PFSK-1 (cell line): ENCODE results near the gene U2SURP.

Experiments
- FOXP2 ChIP-seq: optimal IDR thresholded peaks from 2 replicates; pipeline ENCODE3; 2011; ENCODE audit warnings: borderline replicate concordance, control low read depth, inconsistent platforms; ENCODE audit not compliant: insufficient read depth; ENCODE audit errors: extremely low read length, extremely low read depth
- POLR2AphosphoS5 ChIP-seq: IDR thresholded peaks from 2 replicates; pipeline ENCODE4 v1.6.1; 2012; ENCODE audit warnings: low read depth, mild to moderate bottlenecking, control low read depth, low read length, moderate library complexity
- SIN3A ChIP-seq: IDR thresholded peaks from 2 replicates; pipeline ENCODE4 v1.6.1; 2012; ENCODE audit warnings: mild to moderate bottlenecking, low read length, moderate library complexity, borderline replicate concordance; ENCODE audit not compliant: insufficient read depth
- TAF1 ChIP-seq: IDR thresholded peaks from 2 replicates; pipeline ENCODE4 v1.6.1; 2012; ENCODE audit warnings: low read length, control low read depth, borderline replicate concordance; ENCODE audit not compliant: insufficient read depth
- TF ChIP-seq, protein P1 (sequence below), 2 experiments: IDR thresholded peaks; 2 replicates each; pipeline versions ENCODE4 v1.6.1 to v1.8.0; 2011 to 2012; ENCODE audit warnings: low read depth in 2 of 2, low read length in 2 of 2, control low read depth in 1 of 2, inconsistent platforms in 1 of 2, mild to moderate bottlenecking in 1 of 2, moderate library complexity in 1 of 2; ENCODE audit not compliant: insufficient read depth in 1 of 2

The U2SURP gene

DNA sequence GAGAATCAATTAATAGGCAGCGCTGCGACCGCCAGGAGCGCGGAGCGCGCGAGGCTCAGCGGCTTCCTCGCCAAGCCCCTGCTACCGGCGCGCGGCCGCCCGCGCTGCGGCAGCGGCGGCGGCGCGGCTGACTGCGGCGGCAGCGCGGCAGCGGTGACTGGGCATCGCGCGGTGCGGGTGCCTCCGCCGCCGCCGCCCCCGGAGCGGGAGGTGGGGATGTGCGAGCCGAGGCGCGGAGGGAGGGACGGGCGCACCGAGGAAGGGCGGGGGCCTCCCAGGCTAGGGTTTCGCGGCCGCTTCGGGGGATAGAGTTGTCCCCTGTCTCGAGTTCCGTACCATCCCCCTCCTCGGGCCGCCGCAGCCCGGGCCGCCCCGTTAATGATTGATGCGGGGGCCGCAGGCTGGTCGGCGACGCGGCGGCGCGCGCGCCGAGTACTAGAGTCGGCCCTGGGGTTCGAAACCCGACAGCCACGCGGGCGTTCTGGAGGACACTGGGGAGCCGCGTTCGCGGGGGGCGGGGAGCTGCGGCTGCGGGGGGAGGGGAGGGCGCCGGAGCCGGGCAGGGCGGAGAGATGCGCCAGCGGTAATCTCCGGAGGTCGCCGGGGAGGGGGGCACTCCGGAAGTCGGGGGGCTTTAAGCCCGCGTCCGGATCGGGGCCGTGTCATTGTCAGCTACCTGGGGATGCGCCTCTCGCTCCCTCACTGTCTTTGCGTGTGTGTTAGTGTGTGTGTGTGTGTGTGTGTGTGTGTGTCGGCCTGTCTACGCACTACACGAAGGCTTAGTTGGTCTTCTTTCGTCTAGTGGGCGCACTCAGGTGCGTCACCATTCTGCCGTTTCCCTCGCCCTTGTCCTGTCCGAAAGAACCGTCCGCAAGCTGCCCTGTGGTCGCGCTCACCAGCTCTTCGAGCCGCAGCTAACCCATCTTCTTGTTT, 37.6 kb upstream of the U2SURP start, which contains the start of gene PAQR9:
Gene PAQR9, minus strand, starts transcription at position 159 of the 933 bp plus-strand sequence. CDS start 338 bp downstream, outside the sequence.
- TF ChIP-seq TAF1 (no peak), SIN3A (no peak), FOXP2 (no peak), POLR2AphosphoS5 (no peak)
- TF ChIP-seq, protein P1, sequence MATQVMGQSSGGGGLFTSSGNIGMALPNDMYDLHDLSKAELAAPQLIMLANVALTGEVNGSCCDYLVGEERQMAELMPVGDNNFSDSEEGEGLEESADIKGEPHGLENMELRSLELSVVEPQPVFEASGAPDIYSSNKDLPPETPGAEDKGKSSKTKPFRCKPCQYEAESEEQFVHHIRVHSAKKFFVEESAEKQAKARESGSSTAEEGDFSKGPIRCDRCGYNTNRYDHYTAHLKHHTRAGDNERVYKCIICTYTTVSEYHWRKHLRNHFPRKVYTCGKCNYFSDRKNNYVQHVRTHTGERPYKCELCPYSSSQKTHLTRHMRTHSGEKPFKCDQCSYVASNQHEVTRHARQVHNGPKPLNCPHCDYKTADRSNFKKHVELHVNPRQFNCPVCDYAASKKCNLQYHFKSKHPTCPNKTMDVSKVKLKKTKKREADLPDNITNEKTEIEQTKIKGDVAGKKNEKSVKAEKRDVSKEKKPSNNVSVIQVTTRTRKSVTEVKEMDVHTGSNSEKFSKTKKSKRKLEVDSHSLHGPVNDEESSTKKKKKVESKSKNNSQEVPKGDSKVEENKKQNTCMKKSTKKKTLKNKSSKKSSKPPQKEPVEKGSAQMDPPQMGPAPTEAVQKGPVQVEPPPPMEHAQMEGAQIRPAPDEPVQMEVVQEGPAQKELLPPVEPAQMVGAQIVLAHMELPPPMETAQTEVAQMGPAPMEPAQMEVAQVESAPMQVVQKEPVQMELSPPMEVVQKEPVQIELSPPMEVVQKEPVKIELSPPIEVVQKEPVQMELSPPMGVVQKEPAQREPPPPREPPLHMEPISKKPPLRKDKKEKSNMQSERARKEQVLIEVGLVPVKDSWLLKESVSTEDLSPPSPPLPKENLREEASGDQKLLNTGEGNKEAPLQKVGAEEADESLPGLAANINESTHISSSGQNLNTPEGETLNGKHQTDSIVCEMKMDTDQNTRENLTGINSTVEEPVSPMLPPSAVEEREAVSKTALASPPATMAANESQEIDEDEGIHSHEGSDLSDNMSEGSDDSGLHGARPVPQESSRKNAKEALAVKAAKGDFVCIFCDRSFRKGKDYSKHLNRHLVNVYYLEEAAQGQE (IDR thresholded peaks at IDR 0.05; ENCODE audit: insufficient read depth in 1 of 2, low read depth in 2 of 2, low read length in 2 of 2), result no peak

DNA sequence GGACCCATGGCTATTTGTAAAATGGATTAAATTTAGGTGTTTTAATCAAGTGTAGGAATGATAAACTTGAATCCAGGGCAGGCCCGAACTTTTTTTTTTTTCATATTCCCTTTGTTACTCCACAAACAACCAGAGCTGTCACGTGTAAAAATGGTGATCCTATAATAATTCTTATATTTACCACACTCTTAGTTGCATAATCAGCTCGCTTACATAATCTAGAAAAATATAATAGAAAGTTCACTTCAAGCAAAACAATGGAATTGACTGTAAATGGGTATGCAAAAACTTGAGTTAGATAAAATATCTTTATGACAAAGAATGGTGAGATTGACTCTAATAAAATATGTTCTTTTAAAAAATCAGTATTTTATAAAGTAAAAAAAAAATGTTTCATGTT, 35.8 kb upstream of the U2SURP start:
- TF ChIP-seq POLR2AphosphoS5, result no peak
- no peak for TF ChIP-seq SIN3A
- no peak for TF ChIP-seq TAF1
- no peak for TF ChIP-seq FOXP2
- TF ChIP-seq, protein P1 (IDR thresholded peaks at IDR 0.05; ENCODE audit: insufficient read depth in 1 of 2, low read depth in 2 of 2, low read length in 2 of 2), result no peak

DNA sequence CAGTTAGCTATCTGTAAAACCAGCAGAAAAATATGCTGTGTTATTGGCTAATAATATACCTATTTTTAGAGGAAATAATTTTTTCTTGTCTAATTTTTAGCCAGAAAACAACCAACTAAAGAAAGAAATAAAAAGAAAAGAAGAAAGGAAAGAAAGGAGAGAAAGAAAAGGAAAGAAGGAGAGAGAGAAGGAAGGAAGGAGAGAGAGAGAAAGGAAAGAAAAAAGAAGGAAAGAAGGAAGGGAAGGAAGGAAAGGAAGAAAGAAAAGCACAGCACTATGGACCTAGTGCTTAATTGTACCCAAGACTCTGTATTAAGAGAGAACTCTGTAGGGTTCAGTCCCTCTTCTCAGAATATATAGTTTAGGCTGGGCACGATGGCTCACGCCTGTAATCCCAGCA, 34.6 kb upstream of the U2SURP start:
- TF ChIP-seq POLR2AphosphoS5, result no peak
- TF ChIP-seq TAF1, result no peak
- TF ChIP-seq FOXP2, result no peak
- TF ChIP-seq SIN3A, result no peak
- TF ChIP-seq, protein P1 (IDR thresholded peaks at IDR 0.05; ENCODE audit: insufficient read depth in 1 of 2, low read depth in 2 of 2, low read length in 2 of 2), result no peak

DNA sequence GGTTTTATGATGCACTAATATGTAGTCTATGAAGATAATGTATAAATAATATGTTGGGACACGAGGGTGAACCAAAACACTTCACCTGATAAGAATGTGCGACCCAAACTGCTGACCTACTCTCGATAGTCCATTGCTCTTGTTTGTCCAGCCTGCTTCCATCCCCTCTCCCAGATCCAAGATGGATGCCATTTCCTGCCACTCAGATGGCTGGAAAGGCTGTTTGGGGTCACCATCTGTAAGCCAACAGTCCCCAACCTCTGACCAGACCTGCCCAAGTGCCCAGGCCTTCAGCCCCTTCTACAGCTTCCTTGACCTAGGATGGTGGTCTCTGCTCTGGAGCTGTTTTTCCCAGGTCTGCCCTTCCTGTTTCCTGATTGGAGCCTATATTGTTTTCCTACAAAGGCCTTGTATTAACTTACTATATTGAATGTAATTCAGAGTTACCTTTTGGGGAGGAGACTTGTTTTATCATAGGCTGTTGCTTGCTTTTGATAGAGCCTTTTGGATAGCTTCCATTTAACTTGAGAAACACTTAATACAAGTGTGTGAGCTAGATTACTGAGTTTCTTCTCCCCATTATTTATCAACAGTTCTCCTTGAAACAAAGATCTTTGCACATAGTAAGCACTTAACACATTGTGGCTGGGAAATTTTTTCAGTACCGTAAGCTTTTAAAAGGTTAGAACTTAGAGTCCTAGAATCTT, 32.9 kb upstream of the U2SURP start:
- TF ChIP-seq, protein P1 (IDR thresholded peaks at IDR 0.05; ENCODE audit: insufficient read depth in 1 of 2, low read depth in 2 of 2, low read length in 2 of 2), result no peak
- no peak for TF ChIP-seq TAF1
- TF ChIP-seq FOXP2, result no peak
- TF ChIP-seq POLR2AphosphoS5, result no peak
- no peak for TF ChIP-seq SIN3A
